ENCODE measurements around the gene CCNL2. TPM values are rescaled to one million over a fixed set of nuclear protein-coding genes. Genes with fewer than 3 reads are reported as not detected.
A peak's percentile ranks its signal among the peaks of the same experiment; 100 is the strongest.

CCNL2 gene
- total and polyA plus RNA-seq, 2 of the 13 experiments (the other 11 are each of a cell fraction or from before 2014, with no cell fraction given) = 105 to 340 TPM

GRCh38 chr1:1432274-1432950 is 33.3 kb upstream of the CCNL2 start (continued):
- TF ChIP-seq ZNF407 (CRISPR knock-in tag; IDR thresholded peaks at IDR 0.05; ENCODE audit: not compliant biosample characterization) (peak; percentile 7), EP300 (IDR thresholded peaks at IDR 0.05; ENCODE audit: low read depth in 2 of 2, low read length in 2 of 2) (0 out of 4 replicates have a peak, but pooled peaks of 1 of the 2 experiments have one; percentile 0), EP300 (CRISPR knock-in tag; IDR thresholded peaks at IDR 0.05; ENCODE audit: borderline replicate concordance) (no peak), SNAPC4 (CRISPR knock-in tag; IDR thresholded peaks at IDR 0.05) (0 out of 2 replicates have a peak, but pooled peaks have one; percentile 3), ZNF430 (CRISPR knock-in tag; IDR thresholded peaks at IDR 0.05) (peak; percentile 11; the same call in 1 of the 2 replicates), AGO2 (optimal IDR thresholded peaks at IDR 0.05; ENCODE audit: low read depth, low read length) (peak; percentile 98), ZNF468 (CRISPR knock-in tag; IDR thresholded peaks at IDR 0.05) (0 out of 2 replicates have a peak, but pooled peaks have one; percentile 27), ZC3H4 (CRISPR knock-in tag; IDR thresholded peaks at IDR 0.05; ENCODE audit: borderline replicate concordance) (peak; percentile 96), GABPB1 (CRISPR knock-in tag; IDR thresholded peaks at IDR 0.05) (no peak), PHF20 (CRISPR knock-in tag; IDR thresholded peaks at IDR 0.05) (peak; percentile 21; the same call in 1 of the 2 replicates), ARID2 (CRISPR knock-in tag; IDR thresholded peaks at IDR 0.05; ENCODE audit: borderline replicate concordance) (peak; percentile 2; the same call in 1 of the 2 replicates), KLF16 (CRISPR knock-in tag; IDR thresholded peaks at IDR 0.05) (peak in 1 of 2 experiments; percentile 9; a peak in 1 of 4 replicates), ZFX (CRISPR knock-in tag; IDR thresholded peaks at IDR 0.05; ENCODE audit: low read depth) (peak; percentile 2; the same call in 1 of the 2 replicates), SKI (IDR thresholded peaks at IDR 0.05; ENCODE audit: partially characterized antibody) (no peak)
